Small intestine (tissue), 7 donors: Measurements from ENCODE around the gene TWF1. TPM values are rescaled to one million over a fixed set of nuclear protein-coding genes. Genes with fewer than 3 reads are reported as not detected.

Experiments
- DNase-seq, 2 donors: peaks; one replicate each; pipeline versions ENCODE4 v3.0.0 to v3.0.0-alpha.2; 2013
- FAIRE-seq: peaks from 2 replicates; lab custom pipeline; 2012; peaks lifted over from hg19 to GRCh38; lab: Jason Lieb, UNC
- H3K27ac ChIP-seq, 3 donors: one replicate each; pipeline ENCODE4 v1.5.1; 2013; ENCODE audit warnings: low read length in 2 of 3, mild to moderate bottlenecking in 2 of 3, control low read depth in 1 of 3, inconsistent platforms in 1 of 3, low read depth in 1 of 3, moderate library complexity in 1 of 3
- H3K27me3 ChIP-seq, 3 donors: one replicate each; pipeline ENCODE4 v1.6.1; 2013; ENCODE audit warnings: low read length in 3 of 3, inconsistent platforms in 1 of 3; ENCODE audit not compliant: control insufficient read depth in 3 of 3, insufficient read depth in 3 of 3
- H3K36me3 ChIP-seq, 3 donors: one replicate each; pipeline ENCODE4 v1.6.1; 2013; ENCODE audit warnings: low read length in 3 of 3, inconsistent platforms in 1 of 3, low read depth in 1 of 3, mild to moderate bottlenecking in 1 of 3, moderate library complexity in 1 of 3; ENCODE audit not compliant: control insufficient read depth in 3 of 3, insufficient read depth in 2 of 3
- H3K4me1 ChIP-seq, 3 donors: one replicate each; pipeline ENCODE4 v1.6.1; 2013; ENCODE audit warnings: low read length in 2 of 3, inconsistent platforms in 1 of 3, low read depth in 1 of 3, mild to moderate bottlenecking in 1 of 3, moderate library complexity in 1 of 3; ENCODE audit not compliant: control insufficient read depth in 3 of 3, insufficient read depth in 2 of 3
- H3K4me3 ChIP-seq, 3 donors: one replicate each; pipeline ENCODE4 v1.5.1; 2013; ENCODE audit warnings: low read length in 3 of 3, control low read depth in 1 of 3, inconsistent platforms in 1 of 3, low read depth in 1 of 3, mild to moderate bottlenecking in 1 of 3, moderate library complexity in 1 of 3
- H3K9me3 ChIP-seq, 2 donors: one replicate each; pipeline ENCODE4 v1.6.1; 2013; ENCODE audit warnings: low read depth in 1 of 2, low read length in 1 of 2; ENCODE audit not compliant: control insufficient read depth in 2 of 2, insufficient read depth in 1 of 2
- whole genome bisulfite sequencing, 3 donors: extraction: QIAGEN DNeasy Blood & Tissue Kit; methylation state at CpG; one replicate each; pipeline ENCODE4 v1.1.7; 2013; 5-methylcytosine and 5-hydroxymethylcytosine counted together
- polyA plus RNA-seq, 4 donors: library from polyadenylated mRNA; stranded (reverse) in 3 of 4; unstranded in 1 of 4; fragments of 200-250 nt in 3 of 4; fragments of 120-200 nt in 1 of 4; gene quantifications; one replicate each; pipeline versions ENCODE4 v1.2.1 to v1.2.3, GENCODE V29; 2013
- donor health status: healthy with polysubstance abuse.
- donor health status: control.
- donor health status: control.
- donor health status: Bipolar disorder and iron deficiency.
- donor health status: healthy.

Gene TWF1
- polyA plus RNA-seq, 4 donors = 81.7 to 142 (median 90.8) TPM

DNA sequence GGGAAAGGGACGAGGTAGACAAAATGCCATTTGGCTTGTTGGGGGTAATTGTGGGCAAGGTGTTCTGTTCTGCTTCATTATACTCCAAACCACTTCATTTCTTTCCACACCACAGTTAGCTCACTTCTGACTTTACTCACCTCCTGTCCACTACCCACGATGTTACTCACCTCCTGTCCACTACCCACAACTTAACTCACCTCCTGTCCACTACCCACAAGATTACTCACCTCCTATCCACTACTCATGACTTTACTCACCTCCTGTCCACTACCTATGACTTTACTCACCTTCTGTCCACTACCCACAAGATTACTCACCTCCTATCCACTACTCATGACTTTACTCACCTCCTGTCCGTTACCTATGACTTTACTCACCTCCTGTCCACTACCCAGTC is 10.1 kb upstream of the TWF1 start:
- 61 to 76% (median 65%) methylated on average over 3 of the region's 3 CpGs for WGBS, 3 donors
- DNase-seq (no peak), FAIRE-seq (no peak)
- Histone ChIP-seq H3K4me1 (peaks cover 0 to 4% (median 0%) of the 10 kb centered on the region in 3 donors), H3K9me3 (no peaks in the 10 kb centered on the region), H3K27me3 (no peaks in the 10 kb centered on the region), H3K36me3 (no peaks in the 10 kb centered on the region), H3K4me3 (no peak overlapping the region), H3K27ac (no peak overlapping the region)

DNA sequence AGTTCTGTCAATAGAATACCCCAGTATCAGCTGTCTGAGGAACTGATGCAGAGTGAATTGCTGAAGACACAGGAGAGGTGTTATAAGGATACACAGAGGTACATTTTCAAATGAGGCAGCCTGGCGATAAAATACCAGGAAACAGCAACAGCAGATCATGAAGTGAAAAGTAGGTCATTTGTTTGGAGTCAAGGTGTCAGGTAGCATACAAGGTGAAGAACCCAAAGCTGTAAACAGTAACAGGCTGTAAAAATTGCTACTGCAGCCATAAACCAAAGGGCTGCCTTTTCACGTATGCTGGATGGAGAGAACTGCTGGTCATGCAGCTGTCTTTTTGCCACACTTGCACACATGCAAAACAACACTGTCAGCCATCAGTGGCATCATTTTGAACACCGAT is 9.3 kb upstream of the TWF1 start:
- Histone ChIP-seq H3K4me3 (no peak overlapping the region), H3K27me3 (no peaks in the 10 kb centered on the region), H3K36me3 (no peaks in the 10 kb centered on the region), H3K9me3 (no peaks in the 10 kb centered on the region), H3K4me1 (peaks cover 0 to 4% (median 0%) of the 10 kb centered on the region in 3 donors), H3K27ac (no peak overlapping the region)
- 22 to 59% (median 49%) methylated on average over 3 of the region's 3 CpGs for WGBS, 3 donors
- DNase-seq = peak in 1 of 2 donors; percentile 54
- no peak for FAIRE-seq

DNA sequence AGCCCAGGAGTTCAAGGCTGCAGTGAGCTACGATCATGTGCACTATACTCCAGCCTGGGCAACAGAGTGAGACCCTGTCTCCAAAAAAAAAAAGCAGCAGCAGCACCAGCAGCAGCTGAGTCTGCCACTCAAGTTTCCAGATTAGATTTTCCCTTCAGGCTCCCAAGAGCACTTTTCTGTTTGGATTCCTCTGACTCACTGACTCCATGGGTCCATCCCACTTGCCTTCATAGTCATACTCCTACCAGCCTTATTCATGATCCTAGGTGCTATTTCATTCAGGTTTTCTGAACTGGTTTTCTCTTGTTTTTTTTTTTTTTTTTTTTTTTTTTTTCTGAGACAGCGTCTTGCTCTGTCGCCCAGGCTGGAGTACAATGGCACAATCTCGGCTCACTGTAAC is 6.8 kb upstream of the TWF1 start:
- no peak for FAIRE-seq
- H3K27ac ChIP-seq = no peak overlapping the region
- peaks cover 0 to 4% (median 0%) of the 10 kb centered on the region in 3 donors for H3K4me1 ChIP-seq
- no peaks in the 10 kb centered on the region for H3K36me3 ChIP-seq
- no peak overlapping the region for H3K4me3 ChIP-seq
- no peak for DNase-seq
- H3K9me3 ChIP-seq = no peaks in the 10 kb centered on the region
- 91 to 96% (median 91%) methylated on average over 4 of the region's 4 CpGs for WGBS, 3 donors
- H3K27me3 ChIP-seq = no peaks in the 10 kb centered on the region

DNA sequence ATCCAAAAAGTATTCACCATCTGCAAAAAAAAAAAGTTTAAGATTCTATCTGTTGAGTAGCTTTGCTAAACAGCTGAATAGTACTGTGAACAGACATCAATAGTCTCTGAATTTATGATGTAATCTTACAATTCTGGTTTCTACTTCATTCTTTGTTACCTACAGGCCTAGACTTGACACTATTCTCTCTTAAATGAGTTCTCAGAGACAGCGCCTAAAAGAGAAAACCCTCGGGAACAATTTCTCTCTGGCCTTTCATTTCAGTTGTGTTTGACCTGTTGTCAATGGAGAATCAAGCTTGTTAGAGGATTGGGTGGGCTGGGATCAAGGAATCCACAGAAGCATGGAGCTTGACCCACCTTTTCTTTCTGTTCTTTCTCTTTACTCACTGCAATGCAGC is 5.9 kb upstream of the TWF1 start:
- Histone ChIP-seq H3K9me3 (no peaks in the 10 kb centered on the region), H3K27me3 (no peaks in the 10 kb centered on the region), H3K27ac (no peak overlapping the region), H3K36me3 (no peaks in the 10 kb centered on the region), H3K4me3 (no peak overlapping the region), H3K4me1 (peaks cover 0 to 7% (median 0%) of the 10 kb centered on the region in 3 donors)
- 91 to 95% (median 93%) methylated on average over 2 of the region's 2 CpGs for WGBS, 3 donors
- DNase-seq (no peak), FAIRE-seq (no peak)

DNA sequence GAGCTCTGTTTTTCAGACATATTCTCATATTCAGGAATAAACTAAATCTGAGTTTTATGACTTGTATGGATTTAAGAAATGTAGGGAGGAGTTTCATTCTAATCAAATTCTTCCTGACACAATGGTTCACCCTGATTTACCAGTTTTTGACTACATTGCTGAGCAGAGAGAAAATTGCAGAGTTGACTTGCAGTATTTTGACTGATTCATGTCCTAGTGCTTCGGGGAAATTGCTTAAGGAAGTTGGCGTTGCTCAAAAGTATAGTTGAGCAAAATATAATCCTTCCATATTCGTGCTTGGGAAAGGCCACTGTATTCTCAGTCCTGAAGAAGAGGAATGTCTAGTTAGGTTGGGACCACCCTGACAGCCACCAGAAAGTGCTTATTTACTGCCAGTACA is 1.3 kb upstream of the TWF1 start:
- H3K36me3 ChIP-seq = no peaks in the 10 kb centered on the region
- WGBS, 3 donors = 83 to 94% (median 85%) methylated on average over 3 of the region's 3 CpGs
- FAIRE-seq (no peak), DNase-seq (no peak)
- no peak overlapping the region for H3K27ac ChIP-seq
- peaks cover 0 to 6% (median 0%) of the 10 kb centered on the region in 3 donors for H3K4me1 ChIP-seq
- H3K4me3 ChIP-seq = no peak overlapping the region
- H3K27me3 ChIP-seq = no peaks in the 10 kb centered on the region
- no peaks in the 10 kb centered on the region for H3K9me3 ChIP-seq

DNA sequence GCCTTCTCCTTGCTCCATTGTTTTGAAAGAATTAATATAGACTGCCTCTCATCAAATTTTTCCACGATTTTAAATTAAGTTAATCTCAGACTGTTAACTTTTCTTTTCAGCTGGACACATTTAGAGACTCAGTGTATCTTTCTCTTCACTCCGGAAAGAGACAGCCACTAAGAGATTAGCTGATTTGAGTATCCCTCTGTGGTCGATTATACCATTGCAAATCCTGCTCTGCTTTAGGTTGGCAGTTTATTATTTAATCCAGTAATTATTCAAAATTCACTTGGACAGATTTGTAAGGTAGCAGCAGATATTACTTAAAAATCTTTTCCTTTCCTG is 588 bp upstream of the TWF1 start:
- FAIRE-seq = no peak
- Histone ChIP-seq H3K27ac (peak overlapping the region; percentile 63 to 92 (median 64)), H3K4me1 (peaks cover 0 to 6% (median 0%) of the 10 kb centered on the region in 3 donors), H3K9me3 (no peaks in the 10 kb centered on the region), H3K4me3 (peak overlapping the region in 2 of 3 donors; percentile 75 to 94), H3K27me3 (no peaks in the 10 kb centered on the region), H3K36me3 (peaks cover 0 to 2% (median 0%) of the 10 kb centered on the region in 3 donors)
- 0 to 4% (median 2%) methylated on average over 3 of the region's 3 CpGs for WGBS, 3 donors
- DNase-seq = no peak

DNA sequence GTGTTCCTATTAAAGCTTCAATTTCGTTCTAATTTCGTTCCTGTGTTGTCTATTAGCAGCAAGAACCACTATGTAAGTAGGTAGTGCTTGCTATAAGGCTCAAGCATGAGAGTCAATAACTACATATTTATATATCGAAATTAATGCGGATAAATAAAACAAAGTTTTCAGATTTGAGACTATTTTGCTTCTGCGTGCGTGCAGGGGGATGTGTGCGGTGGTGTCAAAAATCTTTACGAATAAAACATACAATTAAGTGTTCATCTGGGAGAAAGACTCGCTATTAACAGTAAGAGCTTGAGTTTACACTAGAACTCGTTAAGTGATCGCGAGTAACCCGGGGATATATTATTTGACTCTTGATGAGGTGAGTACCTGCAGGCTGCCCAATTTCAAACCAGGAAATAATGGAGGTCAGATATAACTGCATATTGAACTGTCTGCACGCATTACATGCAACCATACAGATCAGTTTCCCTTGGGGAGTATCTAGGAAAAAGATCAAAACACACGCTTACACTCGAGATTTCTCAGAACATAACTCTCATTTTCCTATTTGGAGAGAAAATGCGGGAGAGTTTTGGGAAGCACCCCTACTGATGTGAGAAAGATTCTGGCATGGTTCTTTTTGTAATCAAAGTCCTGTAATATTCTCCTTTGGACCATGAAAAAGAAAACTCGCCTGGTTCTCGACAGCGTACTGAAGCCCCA is 813 bp downstream of the TWF1 start:
- 2 to 7% (median 5%) methylated on average over 20 of the region's 20 CpGs for WGBS, 3 donors
- peaks cover 0 to 9% (median 3%) of the 10 kb centered on the region in 3 donors for H3K36me3 ChIP-seq
- H3K4me1 ChIP-seq = peaks cover 0 to 6% (median 0%) of the 10 kb centered on the region in 3 donors
- peak in 1 of 2 donors; percentile 42 for DNase-seq
- FAIRE-seq = no peak
- no peaks in the 10 kb centered on the region for H3K9me3 ChIP-seq
- peak overlapping the region; percentile 92 to 97 (median 93) for H3K27ac ChIP-seq
- H3K4me3 ChIP-seq = peak overlapping the region; percentile 81 to 94 (median 94)
- H3K27me3 ChIP-seq = no peaks in the 10 kb centered on the region

DNA sequence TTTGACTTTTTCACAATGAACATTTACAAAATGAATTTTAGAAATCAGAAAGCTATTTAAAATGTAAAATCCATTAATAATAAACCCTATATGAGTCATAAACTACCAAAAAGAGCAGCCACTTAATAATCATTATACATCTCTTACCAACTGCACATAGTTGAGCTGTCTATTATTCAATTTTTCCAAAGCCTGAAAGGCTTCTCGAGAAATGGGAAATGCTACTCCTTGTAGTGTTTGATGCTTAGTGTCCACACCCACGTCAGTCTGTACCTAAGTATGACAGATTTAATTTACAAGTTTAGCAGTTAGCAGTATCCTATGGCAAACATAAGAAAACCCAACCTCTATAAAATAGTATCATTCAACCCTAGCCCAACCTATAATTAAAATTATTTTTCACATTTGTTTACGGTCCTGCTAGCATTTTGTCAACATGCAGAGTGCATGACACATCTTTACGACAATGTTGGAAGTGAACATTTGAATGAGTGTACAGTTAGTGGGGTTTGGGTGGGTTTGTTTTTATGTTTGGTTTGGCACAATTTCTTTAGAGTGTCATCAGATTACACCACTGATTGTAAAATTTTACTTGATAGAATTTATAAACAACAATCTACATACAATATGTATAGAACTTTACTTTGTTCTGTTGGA is 8.4 kb downstream of the TWF1 start:
- Histone ChIP-seq H3K36me3 (peaks cover 9 to 14% (median 10%) of the 10 kb centered on the region in 3 donors), H3K27me3 (no peaks in the 10 kb centered on the region), H3K9me3 (no peaks in the 10 kb centered on the region), H3K27ac (no peak overlapping the region), H3K4me3 (no peak overlapping the region), H3K4me1 (no peaks in the 10 kb centered on the region)
- DNase-seq (no peak), FAIRE-seq (no peak)
- 82 to 87% (median 87%) methylated on average over 4 of the region's 4 CpGs for WGBS, 3 donors
